ENCODE data around the gene ASTN2.

ASTN2 gene

DNA sequence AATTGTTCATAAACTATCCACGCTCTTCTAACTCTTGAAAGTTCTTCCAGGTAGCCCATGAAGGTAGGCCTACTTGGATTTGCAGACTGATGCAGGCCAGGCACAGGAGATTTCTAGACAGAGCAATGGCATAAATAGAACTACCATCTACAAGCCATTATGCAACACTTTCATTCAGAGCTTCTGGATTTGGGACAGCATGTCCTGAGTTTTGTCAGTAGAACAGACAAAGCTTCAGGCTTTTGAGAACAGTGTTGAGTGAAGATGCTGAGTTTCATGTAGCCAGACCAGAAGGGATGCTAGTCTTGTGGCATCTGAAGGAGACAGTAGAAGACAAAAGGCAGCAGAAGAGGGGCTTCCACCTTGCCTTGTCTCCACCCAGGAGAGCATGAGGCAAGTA, 531.2 kb downstream of the ASTN2 start:
- H3K4ac ChIP-seq (ENCODE audit: low read length) = no peak overlapping the region
- H2AK5ac ChIP-seq (ENCODE audit: low read depth, low read length) = no peak overlapping the region
- no peaks in the 10 kb centered on the region for H3K27me3 ChIP-seq (ENCODE audit: control insufficient read depth in 3 of 3, insufficient read depth in 3 of 3, low read depth in 1 of 3, low read length in 3 of 3)

DNA sequence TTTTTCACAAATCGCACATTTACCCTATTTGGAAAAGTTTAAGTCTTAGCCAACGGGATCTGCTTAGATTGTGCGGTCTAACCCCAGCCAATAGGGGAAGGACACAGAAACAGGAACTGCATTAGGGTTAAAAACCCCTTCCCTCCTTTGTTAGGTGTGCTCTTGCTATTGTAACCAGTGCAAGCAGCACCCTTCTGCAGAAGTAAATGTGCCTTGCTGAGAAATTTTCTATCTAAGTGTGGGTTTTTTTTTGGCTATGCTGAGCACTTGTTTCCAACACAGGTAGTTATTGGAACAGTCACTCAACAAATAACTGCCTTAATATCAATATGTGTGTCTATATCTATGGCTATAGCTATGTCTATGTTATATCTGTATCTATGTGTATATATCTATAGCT, 537.8 kb downstream of the ASTN2 start:
- Histone ChIP-seq H2BK5ac (ENCODE audit: low read length) (no peak overlapping the region), H2BK120ac (ENCODE audit: low read depth, low read length) (no peak overlapping the region), H3K27me3 (ENCODE audit: control insufficient read depth in 3 of 3, insufficient read depth in 3 of 3, low read depth in 1 of 3, low read length in 3 of 3) (no peaks in the 10 kb centered on the region), H4K91ac (ENCODE audit: low read depth, low read length, poor library complexity) (no peak overlapping the region), H3K4me1 (ENCODE audit: control insufficient read depth in 2 of 2, insufficient read depth in 1 of 2, low read depth in 1 of 2, low read length in 2 of 2) (no peaks in the 10 kb centered on the region), H2AFZ (ENCODE audit: low read length) (no peak overlapping the region), H2BK12ac (ENCODE audit: low read length) (no peak overlapping the region), H3K9me3 (replicated peaks in 1 of 2; ENCODE audit: control insufficient read depth in 2 of 2, insufficient read depth in 1 of 2, low read depth in 1 of 2, low read length in 2 of 2) (peaks cover 2 to 5% of the 10 kb centered on the region in 2 donors), H3K14ac (ENCODE audit: low read length) (no peak overlapping the region), H3K27ac (replicated peaks; ENCODE audit: low read length) (no peak overlapping the region), H3K9ac (ENCODE audit: low read depth, low read length, poor library complexity) (no peak overlapping the region), H2AK5ac (ENCODE audit: low read depth, low read length) (no peak overlapping the region), H3K18ac (ENCODE audit: low read length) (no peak overlapping the region), H3K4me2 (ENCODE audit: insufficient read depth, low read length, poor library complexity, severe bottlenecking) (no peak overlapping the region), H3K23ac (ENCODE audit: low read depth, low read length, poor library complexity) (no peak overlapping the region), H3K4me3 (ENCODE audit: low read length in 2 of 2) (no peak overlapping the region), H3K4ac (ENCODE audit: low read length) (no peak overlapping the region), H3K36me3 (replicated peaks in 1 of 2; ENCODE audit: control insufficient read depth in 2 of 2, insufficient read depth in 2 of 2, low read length in 2 of 2) (no peaks in the 10 kb centered on the region), H3K79me1 (ENCODE audit: low read depth, low read length) (no peaks in the 10 kb centered on the region), H4K8ac (ENCODE audit: low read depth, low read length) (no peak overlapping the region), H2BK15ac (ENCODE audit: low read length) (no peak overlapping the region)
- no CpG with 5 or more reads among the region's 3 CpGs for WGBS, 2 donors (ENCODE audit: extremely low coverage in 2 of 2, insufficient read length in 2 of 2, insufficient replicate concordance in 1 of 2)
- DNase-seq (ENCODE audit: low spot score) = no peak

More for the DNA sequence above, 531.2 kb downstream of the ASTN2 start:
- no peaks in the 10 kb centered on the region for H3K79me1 ChIP-seq (ENCODE audit: low read depth, low read length)
- no peak overlapping the region for H4K8ac ChIP-seq (ENCODE audit: low read depth, low read length)
- no peak overlapping the region for H3K4me3 ChIP-seq (ENCODE audit: low read length in 2 of 2)
- H2BK12ac ChIP-seq (ENCODE audit: low read length) = no peak overlapping the region
- no peak overlapping the region for H2AFZ ChIP-seq (ENCODE audit: low read length)
- no peak overlapping the region for H3K14ac ChIP-seq (ENCODE audit: low read length)
- H2BK120ac ChIP-seq (ENCODE audit: low read depth, low read length) = no peak overlapping the region
- H3K23ac ChIP-seq (ENCODE audit: low read depth, low read length, poor library complexity) = no peak overlapping the region
- H3K9me3 ChIP-seq (replicated peaks in 1 of 2; ENCODE audit: control insufficient read depth in 2 of 2, insufficient read depth in 1 of 2, low read depth in 1 of 2, low read length in 2 of 2) = no peaks in the 10 kb centered on the region
- DNase-seq (ENCODE audit: low spot score) = no peak
- H2BK5ac ChIP-seq (ENCODE audit: low read length) = no peak overlapping the region
- H3K4me1 ChIP-seq (ENCODE audit: control insufficient read depth in 2 of 2, insufficient read depth in 1 of 2, low read depth in 1 of 2, low read length in 2 of 2) = no peaks in the 10 kb centered on the region
- H4K91ac ChIP-seq (ENCODE audit: low read depth, low read length, poor library complexity) = no peak overlapping the region
- H3K4me2 ChIP-seq (ENCODE audit: insufficient read depth, low read length, poor library complexity, severe bottlenecking) = no peak overlapping the region
- no peak overlapping the region for H3K18ac ChIP-seq (ENCODE audit: low read length)
- no peak overlapping the region for H3K27ac ChIP-seq (replicated peaks; ENCODE audit: low read length)
- WGBS, 2 donors (ENCODE audit: extremely low coverage in 2 of 2, insufficient read length in 2 of 2, insufficient replicate concordance in 1 of 2) = no CpG with 5 or more reads among the region's 1 CpG
- H2BK15ac ChIP-seq (ENCODE audit: low read length) = no peak overlapping the region
- no peak overlapping the region for H3K9ac ChIP-seq (ENCODE audit: low read depth, low read length, poor library complexity)
- H3K36me3 ChIP-seq (replicated peaks in 1 of 2; ENCODE audit: control insufficient read depth in 2 of 2, insufficient read depth in 2 of 2, low read length in 2 of 2) = no peaks in the 10 kb centered on the region

DNA sequence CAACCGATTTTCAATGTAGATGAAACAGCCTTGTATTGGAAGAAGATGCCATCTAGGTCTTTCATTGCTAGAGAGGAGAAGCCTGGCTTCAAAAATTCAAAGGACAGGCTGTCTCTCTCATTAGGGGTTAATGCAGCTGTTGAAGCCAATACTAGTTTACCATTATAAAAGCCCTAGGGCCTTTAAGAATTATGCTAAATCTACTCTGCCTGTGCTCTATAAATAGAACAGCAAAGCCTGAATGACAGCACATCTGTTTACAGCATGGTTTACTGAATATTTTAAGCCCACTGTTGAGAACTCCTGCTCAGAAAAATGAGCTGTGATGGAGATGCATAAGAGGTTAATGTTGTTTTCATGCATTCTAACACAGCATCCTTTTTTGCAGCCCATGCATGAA, 539.3 kb downstream of the ASTN2 start:
- no CpG with 5 or more reads among the region's 1 CpG for WGBS, 2 donors (ENCODE audit: extremely low coverage in 2 of 2, insufficient read length in 2 of 2, insufficient replicate concordance in 1 of 2)
- Histone ChIP-seq H3K27me3 (ENCODE audit: control insufficient read depth in 3 of 3, insufficient read depth in 3 of 3, low read depth in 1 of 3, low read length in 3 of 3) (no peaks in the 10 kb centered on the region), H3K27ac (replicated peaks; ENCODE audit: low read length) (no peak overlapping the region), H4K91ac (ENCODE audit: low read depth, low read length, poor library complexity) (no peak overlapping the region), H2AFZ (ENCODE audit: low read length) (no peak overlapping the region), H4K8ac (ENCODE audit: low read depth, low read length) (no peak overlapping the region), H3K36me3 (replicated peaks in 1 of 2; ENCODE audit: control insufficient read depth in 2 of 2, insufficient read depth in 2 of 2, low read length in 2 of 2) (no peaks in the 10 kb centered on the region), H3K4me2 (ENCODE audit: insufficient read depth, low read length, poor library complexity, severe bottlenecking) (no peak overlapping the region), H2BK15ac (ENCODE audit: low read length) (no peak overlapping the region), H2BK12ac (ENCODE audit: low read length) (no peak overlapping the region), H2AK5ac (ENCODE audit: low read depth, low read length) (no peak overlapping the region), H3K23ac (ENCODE audit: low read depth, low read length, poor library complexity) (no peak overlapping the region), H3K9ac (ENCODE audit: low read depth, low read length, poor library complexity) (no peak overlapping the region), H3K14ac (ENCODE audit: low read length) (no peak overlapping the region), H3K79me1 (ENCODE audit: low read depth, low read length) (no peaks in the 10 kb centered on the region), H2BK120ac (ENCODE audit: low read depth, low read length) (no peak overlapping the region), H3K9me3 (replicated peaks in 1 of 2; ENCODE audit: control insufficient read depth in 2 of 2, insufficient read depth in 1 of 2, low read depth in 1 of 2, low read length in 2 of 2) (peaks cover 2 to 5% of the 10 kb centered on the region in 2 donors), H3K4ac (ENCODE audit: low read length) (no peak overlapping the region), H3K4me1 (ENCODE audit: control insufficient read depth in 2 of 2, insufficient read depth in 1 of 2, low read depth in 1 of 2, low read length in 2 of 2) (no peaks in the 10 kb centered on the region), H2BK5ac (ENCODE audit: low read length) (no peak overlapping the region), H3K18ac (ENCODE audit: low read length) (no peak overlapping the region), H3K4me3 (ENCODE audit: low read length in 2 of 2) (no peak overlapping the region)
- DNase-seq (ENCODE audit: low spot score) = no peak

DNA sequence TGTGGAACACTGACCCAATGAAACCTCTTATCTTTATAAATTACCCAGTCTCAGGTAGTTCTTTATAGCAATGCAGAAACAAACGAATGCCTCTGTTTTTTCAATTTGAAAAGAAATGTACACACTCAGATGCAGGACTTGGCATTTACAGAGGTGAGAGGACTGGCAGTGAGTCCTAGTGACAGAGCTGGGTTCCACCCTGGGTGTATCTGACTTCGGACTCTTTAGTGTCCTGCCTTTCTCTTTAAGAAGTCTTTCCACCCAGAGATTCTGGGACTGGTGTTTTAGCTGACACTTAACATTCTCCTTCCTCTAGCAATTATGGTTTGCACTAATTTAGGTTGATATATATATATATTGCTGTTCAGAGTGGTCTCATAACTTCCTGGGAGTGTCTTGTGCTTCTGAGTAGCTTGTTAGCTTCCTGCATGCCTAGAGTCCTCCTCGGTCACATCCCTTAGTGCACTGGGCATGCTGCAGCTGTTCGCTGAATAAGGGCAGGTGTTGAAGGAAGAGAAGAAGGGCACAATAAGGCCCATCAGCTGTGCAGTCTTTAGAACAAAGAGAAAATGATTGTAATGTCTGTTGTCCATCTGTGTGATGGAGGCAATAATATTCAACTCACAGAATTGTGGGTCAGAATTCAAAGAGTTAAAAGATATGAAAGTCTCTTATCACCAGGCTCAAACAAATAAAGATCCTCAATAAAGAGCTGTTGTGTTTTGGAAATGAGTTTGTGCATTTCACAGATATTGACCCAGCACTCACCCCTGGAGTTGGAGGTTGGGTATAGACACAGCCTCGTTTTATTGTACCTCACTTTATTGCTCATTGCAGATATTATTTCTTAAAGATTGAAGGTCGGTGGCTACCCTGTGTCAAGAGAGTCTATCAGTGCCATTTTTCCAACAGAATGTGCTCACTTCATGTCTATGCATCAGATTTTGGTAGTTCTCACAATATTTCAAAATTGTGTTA, 540.6 kb downstream of the ASTN2 start:
- no peak overlapping the region for H3K14ac ChIP-seq (ENCODE audit: low read length)
- H3K27ac ChIP-seq (replicated peaks; ENCODE audit: low read length) = no peak overlapping the region
- no peak overlapping the region for H4K8ac ChIP-seq (ENCODE audit: low read depth, low read length)
- H2BK5ac ChIP-seq (ENCODE audit: low read length) = no peak overlapping the region
- H2BK120ac ChIP-seq (ENCODE audit: low read depth, low read length) = no peak overlapping the region
- H3K4me2 ChIP-seq (ENCODE audit: insufficient read depth, low read length, poor library complexity, severe bottlenecking) = no peak overlapping the region
- no CpG with 5 or more reads among the region's 6 CpGs for WGBS, 2 donors (ENCODE audit: extremely low coverage in 2 of 2, insufficient read length in 2 of 2, insufficient replicate concordance in 1 of 2)
- H4K91ac ChIP-seq (ENCODE audit: low read depth, low read length, poor library complexity) = no peak overlapping the region
- H3K4ac ChIP-seq (ENCODE audit: low read length) = no peak overlapping the region
- no peak overlapping the region for H3K9ac ChIP-seq (ENCODE audit: low read depth, low read length, poor library complexity)
- H2BK15ac ChIP-seq (ENCODE audit: low read length) = no peak overlapping the region
- H3K36me3 ChIP-seq (replicated peaks in 1 of 2; ENCODE audit: control insufficient read depth in 2 of 2, insufficient read depth in 2 of 2, low read length in 2 of 2) = no peaks in the 10 kb centered on the region
- peaks cover 2 to 5% of the 10 kb centered on the region in 2 donors for H3K9me3 ChIP-seq (replicated peaks in 1 of 2; ENCODE audit: control insufficient read depth in 2 of 2, insufficient read depth in 1 of 2, low read depth in 1 of 2, low read length in 2 of 2)
- no peak overlapping the region for H3K23ac ChIP-seq (ENCODE audit: low read depth, low read length, poor library complexity)
- H2AFZ ChIP-seq (ENCODE audit: low read length) = no peak overlapping the region
- no peaks in the 10 kb centered on the region for H3K27me3 ChIP-seq (ENCODE audit: control insufficient read depth in 3 of 3, insufficient read depth in 3 of 3, low read depth in 1 of 3, low read length in 3 of 3)
- no peak overlapping the region for H3K18ac ChIP-seq (ENCODE audit: low read length)
- H2BK12ac ChIP-seq (ENCODE audit: low read length) = no peak overlapping the region
- H3K79me1 ChIP-seq (ENCODE audit: low read depth, low read length) = no peaks in the 10 kb centered on the region
- H2AK5ac ChIP-seq (ENCODE audit: low read depth, low read length) = no peak overlapping the region
- no peak for DNase-seq (ENCODE audit: low spot score)
- H3K4me3 ChIP-seq (ENCODE audit: low read length in 2 of 2) = no peak overlapping the region
- no peaks in the 10 kb centered on the region for H3K4me1 ChIP-seq (ENCODE audit: control insufficient read depth in 2 of 2, insufficient read depth in 1 of 2, low read depth in 1 of 2, low read length in 2 of 2)
